ENCODE measurements around the gene NDUFS3.
A peak's percentile ranks its signal among the peaks of the same experiment; 100 is the strongest.

Gene NDUFS3

GRCh38 chr11:47605921-47606320 lies 27.0 kb downstream of the NDUFS3 start:
- H3K4me1 ChIP-seq: peaks cover 7% of the 10 kb centered on the region
- no peak for TF ChIP-seq CTCF (IDR thresholded peaks at IDR 0.05; ENCODE audit: low read depth, low read length)
- H3K9me3 ChIP-seq: no peaks in the 10 kb centered on the region
- no peak for DNase-seq
- H3K4me3 ChIP-seq (ENCODE audit: low read depth, low read length): no peak overlapping the region
- H3K27me3 ChIP-seq: no peaks in the 10 kb centered on the region
- H3K36me3 ChIP-seq: no peaks in the 10 kb centered on the region

DNA sequence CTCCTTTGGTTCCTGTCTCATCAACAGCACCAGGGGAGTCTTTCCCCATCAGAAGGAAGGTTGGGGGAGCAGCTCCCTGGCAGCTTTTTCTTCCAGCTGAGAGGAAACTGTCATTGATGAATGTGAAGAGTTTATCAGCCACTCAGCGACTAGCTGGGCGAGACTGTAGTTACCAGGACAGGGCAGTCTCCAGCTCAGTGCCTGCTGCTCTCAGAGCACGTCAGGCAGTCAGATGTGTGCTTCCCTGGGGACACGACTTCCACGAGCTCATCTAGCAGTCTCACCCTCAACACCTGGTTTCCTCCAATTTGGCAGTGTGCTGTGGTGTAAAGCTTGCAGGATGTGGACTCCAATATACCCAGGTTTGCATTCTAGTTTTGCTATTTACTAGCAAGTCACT lies 27.9 kb downstream of the NDUFS3 start:
- TF ChIP-seq CTCF (IDR thresholded peaks at IDR 0.05; ENCODE audit: low read depth, low read length): no peak
- Histone ChIP-seq H3K36me3 (no peaks in the 10 kb centered on the region), H3K27me3 (no peaks in the 10 kb centered on the region), H3K4me3 (ENCODE audit: low read depth, low read length) (no peak overlapping the region), H3K4me1 (peaks cover 7% of the 10 kb centered on the region), H3K9me3 (no peaks in the 10 kb centered on the region)
- peak; percentile 57 for DNase-seq

DNA sequence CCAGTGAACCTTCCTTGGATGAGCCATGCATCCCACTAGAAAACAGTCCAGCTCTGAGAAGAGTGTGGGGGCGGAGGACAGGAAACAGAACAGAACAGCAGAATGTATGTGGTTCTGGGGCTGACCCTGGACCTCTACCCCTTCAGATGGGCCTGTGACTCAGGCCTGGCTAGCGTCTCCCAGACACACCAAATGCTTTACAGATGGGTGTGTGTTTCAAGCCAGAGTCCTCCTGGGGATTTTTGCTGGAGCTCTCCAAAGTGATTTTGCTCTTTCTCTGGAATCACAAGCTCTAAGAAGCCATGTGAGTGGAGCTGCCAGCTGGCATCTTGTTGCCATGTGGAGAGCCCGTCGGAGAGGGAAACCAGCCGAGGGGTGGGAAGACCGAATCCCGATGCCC lies 28.5 kb downstream of the NDUFS3 start:
- peak; percentile 29 for DNase-seq
- H3K36me3 ChIP-seq: no peaks in the 10 kb centered on the region
- no peak overlapping the region for H3K4me3 ChIP-seq (ENCODE audit: low read depth, low read length)
- H3K9me3 ChIP-seq: no peaks in the 10 kb centered on the region
- H3K4me1 ChIP-seq: peaks cover 7% of the 10 kb centered on the region
- no peaks in the 10 kb centered on the region for H3K27me3 ChIP-seq
- TF ChIP-seq CTCF (IDR thresholded peaks at IDR 0.05; ENCODE audit: low read depth, low read length): no peak

DNA sequence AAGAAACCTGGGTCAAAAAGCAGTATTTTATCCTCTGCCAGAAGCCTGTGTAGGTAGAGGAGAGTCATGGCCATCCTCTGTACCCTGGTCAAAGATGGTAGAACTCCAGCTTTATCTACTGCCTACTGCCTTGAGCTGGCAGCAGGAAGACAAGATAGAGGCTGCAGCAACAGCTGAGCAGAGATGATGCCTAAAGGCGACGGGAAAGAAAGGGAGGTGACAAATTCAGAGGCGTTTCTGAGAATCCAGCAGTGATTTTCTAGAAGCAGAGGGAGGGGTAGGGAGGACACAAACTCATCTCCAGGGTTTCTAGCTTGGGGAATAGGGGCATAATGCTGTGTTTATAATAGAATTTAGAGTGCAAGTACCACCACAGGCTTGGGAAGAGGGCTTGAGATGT lies 30.8 kb downstream of the NDUFS3 start:
- Histone ChIP-seq H3K9me3 (no peaks in the 10 kb centered on the region), H3K4me1 (peaks cover 7% of the 10 kb centered on the region), H3K36me3 (no peaks in the 10 kb centered on the region), H3K27me3 (no peaks in the 10 kb centered on the region), H3K4me3 (ENCODE audit: low read depth, low read length) (no peak overlapping the region)
- no peak for DNase-seq
- TF ChIP-seq CTCF (IDR thresholded peaks at IDR 0.05; ENCODE audit: low read depth, low read length): no peak

GRCh38 chr11:47611348-47611794 lies 32.5 kb downstream of the NDUFS3 start:
- peaks cover 2% of the 10 kb centered on the region; the same call in 1 of the 2 replicates for H3K4me1 ChIP-seq
- H3K36me3 ChIP-seq: no peaks in the 10 kb centered on the region
- H3K9me3 ChIP-seq: no peaks in the 10 kb centered on the region
- no peak overlapping the region for H3K4me3 ChIP-seq (ENCODE audit: low read depth, low read length)
- H3K27me3 ChIP-seq: no peaks in the 10 kb centered on the region
- TF ChIP-seq CTCF (IDR thresholded peaks at IDR 0.05; ENCODE audit: low read depth, low read length): no peak
- DNase-seq: no peak

DNA sequence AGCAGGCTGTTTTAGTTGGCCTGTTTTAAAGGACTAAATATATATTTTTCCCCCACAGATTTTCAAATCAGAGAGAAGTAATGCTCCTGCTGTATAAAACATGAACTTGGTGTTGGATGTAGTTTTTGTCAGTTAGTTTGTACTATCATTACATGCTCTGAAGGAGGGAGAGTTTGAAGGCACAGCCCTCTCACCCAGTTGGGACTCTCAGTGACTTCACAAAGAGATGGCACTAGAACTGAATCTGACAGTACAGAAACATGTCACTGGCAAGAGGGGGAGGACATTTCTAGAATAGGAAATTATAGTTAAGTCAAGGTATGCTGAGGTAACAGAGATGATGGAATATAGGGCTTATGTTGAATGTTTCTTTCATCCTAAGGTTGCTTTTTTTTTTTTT lies 36.4 kb downstream of the NDUFS3 start:
- no peak for DNase-seq
- no peak for TF ChIP-seq CTCF (IDR thresholded peaks at IDR 0.05; ENCODE audit: low read depth, low read length)
- Histone ChIP-seq H3K36me3 (no peaks in the 10 kb centered on the region; the same call in 1 of the 2 replicates), H3K4me3 (ENCODE audit: low read depth, low read length) (no peak overlapping the region), H3K9me3 (no peaks in the 10 kb centered on the region), H3K27me3 (no peaks in the 10 kb centered on the region), H3K4me1 (no peaks in the 10 kb centered on the region)

Measured in BE2C (cell line).